WI38 (cell line): Measurements from ENCODE around the gene DNAJB14.

ENCODE experiments used
- H3K4me3 ChIP-seq: 2 replicates; pipeline ENCODE4 v1.5.1; 2011; ENCODE audit warnings: low read depth, mild to moderate bottlenecking, control low read depth, low read length
- CTCF ChIP-seq: IDR thresholded peaks from 2 replicates; pipeline ENCODE4 v1.5.1; 2012; ENCODE audit warnings: low read depth, mild to moderate bottlenecking, control low read depth, low read length

The DNAJB14 gene

GRCh38 chr4:99950913-99951254 lies 4.5 kb upstream of the DNAJB14 start:
- TF ChIP-seq CTCF = no peak
- H3K4me3 ChIP-seq = peak overlapping the region; percentile 92

GRCh38 chr4:99949999-99950912 lies 3.8 kb upstream of the DNAJB14 start, which contains the start of gene H2AZ1:
H2AZ1 (minus strand) TSS chr4:99950275; CDS start chr4:99950170, 105 bp downstream.
- TF ChIP-seq CTCF = no peak
- H3K4me3 ChIP-seq = peak within 1 kb of the TSS; percentile 92

GRCh38 chr4:99949034-99949998 lies 2.9 kb upstream of the DNAJB14 start:
- peak overlapping the region; percentile 92 for H3K4me3 ChIP-seq
- TF ChIP-seq CTCF = peak; percentile 86

- no peak for TF ChIP-seq CTCF
- no peak overlapping the region for H3K4me3 ChIP-seq
Measured at GRCh38 chr4:99947608-99948007, 1.2 kb upstream of the DNAJB14 start.

GRCh38 chr4:99947190-99947578 lies 766 bp upstream of the DNAJB14 start:
- no peak for TF ChIP-seq CTCF
- peak overlapping the region; percentile 68 for H3K4me3 ChIP-seq

GRCh38 chr4:99945718-99946355 lies 581 bp downstream of the DNAJB14 start:
- no peak for TF ChIP-seq CTCF
- peak overlapping the region; percentile 68 for H3K4me3 ChIP-seq
